Measurements from ENCODE around the gene SUGCT.

DNA sequence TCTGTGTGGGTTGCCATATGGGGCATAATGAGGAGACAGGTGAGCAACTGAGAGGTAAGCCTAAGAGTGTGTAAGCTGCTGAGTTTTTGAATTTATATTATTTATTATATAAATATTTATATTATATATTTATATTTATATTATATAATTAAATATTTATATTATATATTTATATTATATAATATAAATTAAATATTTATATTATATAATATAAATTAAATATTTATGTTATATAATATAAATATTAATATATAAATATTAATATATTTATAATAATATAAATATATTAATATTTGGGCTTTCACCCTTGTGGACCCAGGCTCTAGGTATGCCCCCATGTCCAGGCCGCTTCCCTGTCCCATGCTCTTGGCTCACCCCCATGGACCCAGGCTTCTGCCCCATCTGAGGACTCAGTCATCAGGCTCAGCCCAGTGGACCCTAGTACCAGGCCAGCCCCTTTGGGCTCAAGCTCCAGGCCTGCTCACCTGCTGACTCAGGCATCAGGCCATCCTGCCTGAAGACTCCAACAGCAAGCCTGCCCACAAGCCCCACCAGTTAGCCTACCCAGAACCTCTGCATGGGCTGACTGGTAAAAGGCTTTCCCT is 755.4 kb downstream of the SUGCT start:
- TF ChIP-seq, protein P1, sequence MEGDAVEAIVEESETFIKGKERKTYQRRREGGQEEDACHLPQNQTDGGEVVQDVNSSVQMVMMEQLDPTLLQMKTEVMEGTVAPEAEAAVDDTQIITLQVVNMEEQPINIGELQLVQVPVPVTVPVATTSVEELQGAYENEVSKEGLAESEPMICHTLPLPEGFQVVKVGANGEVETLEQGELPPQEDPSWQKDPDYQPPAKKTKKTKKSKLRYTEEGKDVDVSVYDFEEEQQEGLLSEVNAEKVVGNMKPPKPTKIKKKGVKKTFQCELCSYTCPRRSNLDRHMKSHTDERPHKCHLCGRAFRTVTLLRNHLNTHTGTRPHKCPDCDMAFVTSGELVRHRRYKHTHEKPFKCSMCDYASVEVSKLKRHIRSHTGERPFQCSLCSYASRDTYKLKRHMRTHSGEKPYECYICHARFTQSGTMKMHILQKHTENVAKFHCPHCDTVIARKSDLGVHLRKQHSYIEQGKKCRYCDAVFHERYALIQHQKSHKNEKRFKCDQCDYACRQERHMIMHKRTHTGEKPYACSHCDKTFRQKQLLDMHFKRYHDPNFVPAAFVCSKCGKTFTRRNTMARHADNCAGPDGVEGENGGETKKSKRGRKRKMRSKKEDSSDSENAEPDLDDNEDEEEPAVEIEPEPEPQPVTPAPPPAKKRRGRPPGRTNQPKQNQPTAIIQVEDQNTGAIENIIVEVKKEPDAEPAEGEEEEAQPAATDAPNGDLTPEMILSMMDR (IDR thresholded peaks at IDR 0.05 in 8 of 11, conservative IDR thresholded peaks at IDR 0.05 in 3 of 11), result no peak
- TF ChIP-seq POLR2A (IDR thresholded peaks at IDR 0.05) (no peak), POLR2AphosphoS5 (IDR thresholded peaks at IDR 0.05) (no peak)
